Colon (tissue), 2 donors: ENCODE measurements around the gene CGB3.

Experiments
- FAIRE-seq: peaks from 2 replicates; lab custom pipeline; 2012; peaks lifted over from hg19 to GRCh38; lab: Jason Lieb, UNC
- donor health status: control.
- donor health status: control.

CGB3 gene

GRCh38 chr19:48986211-48986610 lies 37.9 kb downstream of the CGB3 start:
- FAIRE-seq = no peak

GRCh38 chr19:48985711-48986110 lies 38.4 kb downstream of the CGB3 start:
- no peak for FAIRE-seq

GRCh38 chr19:48982280-48982679 lies 41.9 kb downstream of the CGB3 start:
- no peak for FAIRE-seq

GRCh38 chr19:48977061-48977460 lies 47.1 kb downstream of the CGB3 start:
- FAIRE-seq = no peak

- no peak for FAIRE-seq
Observed at GRCh38 chr19:48975947-48976847, 47.9 kb downstream of the CGB3 start.
